AML-193 (cell line): ENCODE data around the gene INHA.

Source experiments
- DNase-seq, 2 experiments: peaks; one replicate each; lab custom pipeline; 2025; lab: John Stamatoyannopoulos, UW

The INHA gene

DNA sequence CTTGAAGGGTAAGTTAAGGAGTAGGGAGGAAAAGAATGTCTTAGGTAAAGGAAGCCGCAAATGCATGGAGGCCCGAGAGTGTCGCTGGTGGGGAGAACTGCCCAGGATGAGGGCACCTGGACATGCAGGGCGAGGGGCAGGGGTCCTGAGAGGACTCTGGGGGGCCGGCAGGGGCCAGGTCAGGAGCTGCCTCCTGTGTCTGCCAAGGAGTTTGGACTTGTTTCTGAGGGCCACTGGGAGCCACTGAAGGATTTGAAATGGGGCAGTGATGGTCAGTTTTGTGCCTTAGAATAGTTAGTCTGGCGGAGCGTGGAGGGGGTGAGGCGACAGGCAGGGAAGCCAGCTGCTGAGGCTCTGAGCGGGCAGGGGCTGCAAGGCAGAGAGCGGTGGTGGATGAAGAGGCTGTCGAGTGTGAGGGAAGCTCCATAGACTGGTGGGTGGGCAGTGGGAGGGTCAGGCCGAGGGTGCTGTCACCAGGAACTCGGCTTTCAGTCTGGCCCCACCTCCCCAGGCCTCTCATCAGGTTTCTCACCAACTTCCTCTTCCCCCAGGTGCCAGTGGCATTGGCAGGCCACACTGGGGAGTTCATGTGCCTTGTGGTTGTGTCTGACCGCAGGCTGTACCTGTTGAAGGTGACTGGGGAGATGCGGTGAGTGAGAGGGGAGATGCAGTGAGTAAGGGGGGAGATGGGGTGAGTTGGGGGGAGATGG, 40.6 kb downstream of the INHA start:
- DNase-seq = no peak

DNA sequence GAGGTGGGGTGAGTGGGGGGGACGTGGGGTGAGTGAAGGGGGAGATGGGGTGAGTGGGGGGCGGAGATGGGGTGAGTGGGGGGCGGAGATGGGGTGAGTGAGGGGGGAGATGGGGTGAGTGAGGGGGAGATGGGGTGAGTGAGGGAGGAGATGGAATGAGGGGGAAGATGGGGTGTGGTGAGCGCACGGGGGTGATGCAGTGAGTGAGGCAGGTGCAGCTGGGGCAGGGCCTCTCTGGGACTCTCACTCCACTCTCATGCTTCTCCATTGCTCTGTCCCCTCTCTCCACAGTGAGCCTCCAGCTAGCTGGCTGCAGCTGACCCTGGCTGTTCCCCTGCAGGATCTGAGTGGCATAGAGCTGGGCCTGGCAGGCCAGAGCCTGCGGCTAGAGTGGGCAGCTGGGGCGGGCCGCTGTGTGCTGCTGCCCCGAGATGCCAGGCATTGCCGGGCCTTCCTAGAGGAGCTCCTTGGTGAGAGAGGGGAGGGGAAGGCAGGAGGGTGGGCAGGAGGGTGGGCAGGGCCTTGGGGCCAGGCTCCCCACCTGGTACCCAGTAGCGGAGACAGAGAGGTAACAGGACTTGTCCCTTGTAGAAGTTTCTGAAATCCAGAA, 41.5 kb downstream of the INHA start:
- DNase-seq = no peak

DNA sequence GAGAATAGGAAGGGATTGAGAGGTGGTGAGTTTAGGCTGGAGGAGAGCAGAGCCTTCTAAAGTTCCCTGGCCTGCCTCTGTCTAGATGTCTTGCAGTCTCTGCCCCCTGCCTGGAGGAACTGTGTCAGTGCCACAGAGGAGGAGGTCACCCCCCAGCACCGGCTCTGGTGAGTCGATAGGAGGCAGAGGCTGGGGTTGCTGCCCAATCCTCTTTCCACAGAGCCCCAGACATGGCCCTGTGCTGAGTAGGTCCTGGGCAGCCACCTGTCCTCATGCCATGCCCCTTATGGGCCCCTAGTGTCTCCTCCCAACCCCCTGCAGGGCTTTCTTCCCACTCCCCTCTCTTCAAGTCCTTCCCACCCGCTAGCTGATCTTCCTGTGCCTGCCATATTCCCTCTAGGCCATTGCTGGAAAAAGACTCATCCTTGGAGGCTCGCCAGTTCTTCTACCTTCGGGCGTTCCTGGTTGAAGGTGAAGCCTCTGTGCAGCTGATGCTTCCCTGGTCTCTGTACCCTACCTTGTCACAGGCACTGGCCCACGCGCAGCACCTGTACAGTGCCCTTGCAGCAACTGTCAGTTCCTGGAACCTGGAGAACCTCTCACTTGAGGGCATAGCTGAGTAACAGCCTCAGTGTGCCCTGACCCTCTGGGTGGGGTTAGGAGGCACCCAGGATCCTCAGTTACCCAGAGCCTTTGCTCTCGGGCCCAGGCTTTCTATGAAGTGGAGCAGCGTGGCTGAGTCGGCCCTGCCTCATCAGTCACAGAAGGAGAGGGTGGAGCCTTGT, 42.2 kb downstream of the INHA start:
- no peak for DNase-seq

DNA sequence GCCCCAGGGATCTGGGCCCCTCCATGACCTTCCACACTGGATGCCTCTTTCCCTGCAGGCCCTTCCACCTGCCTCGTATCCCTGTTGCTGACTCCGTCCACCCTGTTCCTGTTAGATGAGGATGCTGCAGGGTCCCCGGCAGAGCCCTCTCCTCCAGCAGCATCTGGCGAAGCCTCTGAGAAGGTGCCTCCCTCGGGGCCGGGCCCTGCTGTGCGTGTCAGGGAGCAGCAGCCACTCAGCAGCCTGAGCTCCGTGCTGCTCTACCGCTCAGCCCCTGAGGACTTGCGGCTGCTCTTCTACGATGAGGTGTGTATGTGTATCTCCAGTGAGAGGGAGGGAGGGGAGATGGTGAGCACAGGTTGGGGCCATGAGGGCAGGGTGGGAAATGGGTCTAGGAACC, 42.9 kb downstream of the INHA start:
- no peak for DNase-seq

DNA sequence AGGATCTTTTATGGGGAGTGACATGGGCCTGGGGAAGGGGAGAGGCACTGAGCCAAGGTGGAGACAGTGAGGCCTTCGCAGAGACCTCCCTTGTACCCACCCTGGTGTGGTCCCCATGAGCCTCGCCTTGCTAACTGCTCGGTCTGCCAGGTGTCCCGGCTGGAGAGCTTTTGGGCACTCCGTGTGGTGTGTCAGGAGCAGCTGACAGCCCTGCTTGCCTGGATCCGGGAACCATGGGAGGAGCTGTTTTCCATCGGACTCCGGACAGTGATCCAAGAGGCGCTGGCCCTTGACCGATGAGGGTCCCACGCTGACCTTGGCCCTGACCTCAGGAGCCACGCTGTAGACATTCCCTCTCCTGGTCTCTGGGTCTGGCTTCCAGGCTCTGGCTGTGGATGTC, 43.8 kb downstream of the INHA start:
- DNase-seq = no peak

DNA sequence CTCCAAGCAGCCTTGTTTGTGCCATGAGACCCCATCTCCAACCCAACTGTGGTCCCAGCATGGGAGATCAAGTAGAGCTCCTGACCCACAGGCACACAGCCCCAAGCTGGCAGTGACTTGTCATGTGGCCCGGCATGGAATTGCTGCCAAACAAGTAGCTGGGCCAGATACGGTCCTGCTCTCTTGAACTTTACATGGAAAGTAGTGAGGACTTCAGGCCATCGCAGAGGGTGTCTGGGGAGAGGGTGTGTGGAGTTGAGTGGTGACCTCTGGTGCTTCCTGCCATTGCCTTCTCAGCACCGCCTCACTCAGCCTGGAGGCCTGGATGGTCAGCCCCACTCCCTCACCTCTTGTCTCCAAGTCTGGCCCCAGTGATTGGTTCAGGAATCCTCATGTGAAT, 44.4 kb downstream of the INHA start:
- no peak for DNase-seq

DNA sequence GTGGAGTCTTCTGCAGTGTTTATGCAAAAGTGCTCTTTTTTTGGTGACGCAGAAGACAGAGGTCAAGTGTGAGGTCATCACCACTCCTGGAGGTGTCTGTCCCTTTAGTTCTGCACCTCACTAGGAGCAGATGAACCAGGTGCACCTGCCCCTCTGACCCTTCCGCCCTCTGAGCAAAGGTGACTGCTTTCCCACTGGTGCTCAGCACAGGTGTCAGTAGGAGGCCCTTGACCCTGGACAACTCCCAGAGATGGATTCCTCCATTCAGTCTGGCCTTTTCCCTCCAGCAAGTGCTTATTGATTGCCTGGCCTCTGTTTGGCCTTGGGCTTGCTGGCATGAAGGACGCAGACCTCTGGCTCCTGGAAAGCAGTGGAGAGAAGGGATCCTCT, 46.6 kb downstream of the INHA start:
- no peak for DNase-seq

DNA sequence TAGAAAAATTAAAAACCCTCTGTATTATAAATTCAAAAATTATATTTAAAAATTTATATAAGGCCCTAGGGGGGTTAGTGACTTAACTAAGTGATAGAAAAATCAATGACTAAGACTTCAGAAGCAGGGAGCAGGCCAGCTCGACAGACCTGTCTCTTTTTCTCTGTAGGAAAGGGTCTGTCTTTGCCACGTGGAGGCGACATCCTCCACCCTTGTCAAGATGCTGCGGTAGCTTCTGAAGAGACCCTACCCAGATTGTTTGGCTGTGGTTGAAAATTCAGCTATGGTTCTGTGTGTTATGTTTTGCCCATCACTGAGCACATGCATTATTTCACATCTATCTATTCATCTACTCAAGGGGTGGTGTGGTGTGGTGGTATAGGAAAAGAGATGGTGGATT, 47.1 kb downstream of the INHA start:
- no peak for DNase-seq

DNA sequence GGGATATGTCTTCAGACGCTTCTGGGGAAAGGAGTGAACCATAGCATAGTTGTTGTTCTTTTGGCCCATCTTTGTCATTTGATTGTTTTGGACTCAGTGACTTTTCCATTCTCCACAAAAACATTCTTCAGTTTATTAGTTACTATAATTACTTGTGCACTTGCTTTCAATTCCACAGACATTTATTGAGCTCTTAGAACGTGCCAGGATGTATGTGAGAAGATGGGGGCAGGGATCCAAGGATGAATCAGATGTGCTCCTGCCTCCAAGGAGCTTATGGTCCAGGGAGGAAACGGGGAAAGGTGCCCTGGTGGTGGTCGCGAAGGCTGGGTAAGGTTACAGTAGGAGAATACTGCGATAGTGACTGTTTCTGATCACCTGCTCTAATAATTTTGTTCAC, 48.4 kb downstream of the INHA start:
- DNase-seq = no peak

DNA sequence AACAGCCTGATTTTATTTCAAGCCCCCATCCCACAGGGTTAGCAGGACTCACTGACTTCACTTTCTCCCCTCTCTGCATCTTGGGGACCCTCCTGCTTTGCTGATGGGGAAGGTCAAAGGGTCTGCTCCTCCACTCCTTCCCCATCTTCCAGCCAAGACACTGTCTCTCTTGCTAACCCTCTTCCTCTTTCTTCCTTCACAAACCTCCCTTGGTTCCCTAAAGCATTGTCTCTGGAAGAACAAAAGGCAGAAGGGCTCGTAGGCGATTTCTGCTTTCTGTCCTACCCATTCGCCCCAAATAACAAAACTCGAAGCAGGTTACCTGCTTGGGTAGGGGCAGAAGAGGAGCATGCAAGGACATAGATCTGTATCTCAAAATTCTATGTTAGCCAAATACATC, 49.8 kb downstream of the INHA start:
- DNase-seq = no peak

DNA sequence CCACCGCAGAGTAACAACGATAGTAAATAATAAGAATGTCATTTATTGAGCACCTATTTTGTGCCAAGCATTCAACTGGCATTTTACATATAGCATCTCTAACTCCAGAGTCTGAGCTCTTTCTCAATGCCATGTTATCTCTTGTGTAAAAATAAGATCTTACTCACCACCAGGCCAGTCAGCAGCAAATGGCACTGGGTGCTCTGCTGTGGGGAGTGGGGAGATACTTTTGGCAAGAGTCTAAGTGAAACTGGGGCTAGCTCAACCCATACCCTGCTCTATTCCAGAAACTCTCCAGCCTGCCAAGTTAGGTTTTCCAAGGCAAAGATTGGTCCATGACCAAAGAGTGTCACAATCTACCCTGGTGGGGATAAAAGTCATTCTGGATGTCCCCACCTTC, 50.4 kb downstream of the INHA start:
- no peak for DNase-seq

DNA sequence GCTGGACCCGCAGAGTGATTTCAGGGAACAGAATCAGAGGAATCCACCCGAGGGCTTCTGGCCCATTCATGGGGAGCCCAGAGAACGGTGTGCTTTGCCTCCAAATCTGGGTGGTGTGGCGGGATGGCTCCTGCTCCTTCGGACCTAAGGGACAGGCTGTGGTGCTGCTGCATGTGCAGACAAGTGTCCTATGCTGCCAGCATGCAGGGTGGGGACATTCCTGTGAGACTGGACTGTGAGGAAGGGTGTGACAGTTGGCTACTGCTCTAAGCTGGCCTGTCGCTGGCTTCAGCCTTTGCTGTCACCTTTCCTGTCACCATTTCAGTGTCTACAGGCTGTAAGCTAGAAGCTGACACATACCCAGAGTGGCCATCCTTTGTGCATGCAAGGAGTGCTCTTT, 52.5 kb downstream of the INHA start:
- no peak for DNase-seq

DNA sequence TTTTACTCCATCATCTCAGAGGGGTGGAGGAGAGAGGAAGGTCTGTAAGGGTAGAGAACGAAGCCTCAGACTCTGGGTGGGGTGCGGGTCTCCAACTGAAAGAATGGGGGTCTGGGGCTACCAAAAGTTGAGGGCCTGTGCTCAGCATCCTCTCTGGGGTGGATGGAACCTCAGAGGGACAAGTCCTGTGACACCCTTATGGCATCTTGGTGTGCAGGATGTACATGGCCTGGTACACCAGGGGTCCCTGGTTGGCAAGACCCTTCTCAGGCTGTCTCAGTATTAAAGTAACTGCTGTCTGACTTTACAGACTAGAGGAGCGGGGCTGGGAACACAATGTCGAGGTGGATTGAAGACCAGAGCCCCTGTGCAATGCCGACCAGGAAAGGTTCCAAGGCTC, 53.1 kb downstream of the INHA start:
- no peak for DNase-seq
